ENCODE measurements around the gene GPI. TPM values are rescaled to one million over a fixed set of nuclear protein-coding genes. Genes with fewer than 3 reads are reported as not detected.

Gene GPI
- total RNA-seq, 1 donor from 2014 or later = 223 TPM

DNA sequence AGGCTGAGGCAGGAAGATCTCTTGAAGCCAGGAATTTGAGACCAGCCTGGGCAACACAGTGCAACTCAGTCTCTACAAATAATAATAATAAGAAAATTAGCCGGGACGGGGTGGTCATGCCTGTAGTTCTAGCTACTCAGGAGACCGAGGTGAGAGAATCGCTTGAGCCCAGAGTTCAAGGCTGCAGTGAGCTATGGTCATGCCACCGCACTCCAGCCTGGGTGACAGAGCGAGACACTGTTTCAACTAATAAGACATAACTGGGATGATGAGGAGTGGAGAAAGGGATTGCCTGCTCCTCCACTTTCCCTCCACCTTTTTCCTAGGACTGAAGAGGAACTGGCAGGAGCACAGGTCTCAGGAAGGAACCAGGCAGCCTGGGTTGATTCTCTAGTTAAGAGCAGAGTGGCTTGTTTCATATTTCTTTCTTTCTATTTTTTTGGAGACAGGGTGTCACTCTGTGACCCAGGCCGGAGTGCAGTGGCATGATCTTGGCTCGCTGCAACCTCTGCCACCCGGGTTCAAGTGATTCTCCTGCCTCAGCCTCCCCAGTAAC, 4.6 kb upstream of the GPI start:
- Histone ChIP-seq H3K36me3 (ENCODE audit: control insufficient read depth, insufficient read depth, low read length) (no peaks in the 10 kb centered on the region), H3K27me3 (ENCODE audit: control insufficient read depth, insufficient read depth, low read length) (no peaks in the 10 kb centered on the region), H3K4me3 (ENCODE audit: low read depth, low read length) (no peak overlapping the region)
- no peak for DNase-seq (ENCODE audit: low read depth)
- TF ChIP-seq CTCF (IDR thresholded peaks at IDR 0.05; ENCODE audit: insufficient read depth, low read length, poor library complexity, severe bottlenecking) = no peak

DNA sequence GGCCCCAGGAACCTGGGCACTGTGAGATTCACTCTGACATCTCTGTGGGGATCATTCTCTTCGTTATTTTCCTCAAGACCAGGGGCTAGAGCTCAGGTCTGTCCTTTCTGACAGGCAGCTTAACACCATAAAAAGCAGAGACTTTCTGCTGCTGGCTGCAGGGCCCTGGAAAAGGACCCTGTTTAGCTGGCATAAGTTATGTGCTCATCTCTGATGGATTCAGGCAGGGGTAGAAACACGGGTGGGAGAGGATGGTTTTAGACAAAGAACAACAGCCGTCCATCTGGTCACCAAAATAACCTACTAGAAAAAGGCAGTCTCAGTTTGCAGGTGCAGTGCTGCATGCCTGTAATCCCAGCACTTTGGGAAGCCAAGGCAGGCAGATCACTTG, 2.3 kb upstream of the GPI start:
- H3K36me3 ChIP-seq (ENCODE audit: control insufficient read depth, insufficient read depth, low read length) = peaks cover 4% of the 10 kb centered on the region
- H3K4me3 ChIP-seq (ENCODE audit: low read depth, low read length) = no peak overlapping the region
- TF ChIP-seq CTCF (IDR thresholded peaks at IDR 0.05; ENCODE audit: insufficient read depth, low read length, poor library complexity, severe bottlenecking) = no peak
- no peaks in the 10 kb centered on the region for H3K27me3 ChIP-seq (ENCODE audit: control insufficient read depth, insufficient read depth, low read length)
- no peak for DNase-seq (ENCODE audit: low read depth)

DNA sequence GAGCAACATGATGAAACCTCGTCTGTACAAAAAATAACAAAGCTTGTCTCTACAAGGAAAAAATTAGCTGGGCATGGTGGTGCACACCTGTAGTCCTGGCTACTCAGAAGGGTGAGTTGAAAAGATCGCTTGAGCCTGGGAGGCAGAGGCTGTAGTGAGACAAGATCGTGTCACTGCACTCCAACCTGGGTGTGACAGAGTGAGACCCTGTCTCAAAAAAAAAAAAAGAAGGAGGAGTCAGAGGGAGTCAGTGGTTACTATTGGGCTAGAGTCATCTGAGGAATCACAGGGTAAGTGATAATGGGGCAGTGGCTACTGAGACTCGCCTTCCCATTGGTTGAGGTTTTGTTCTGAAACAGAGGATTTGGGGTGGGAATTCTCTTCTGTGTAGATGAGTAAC, 1.9 kb upstream of the GPI start:
- DNase-seq (ENCODE audit: low read depth) = no peak
- no peak for TF ChIP-seq CTCF (IDR thresholded peaks at IDR 0.05; ENCODE audit: insufficient read depth, low read length, poor library complexity, severe bottlenecking)
- Histone ChIP-seq H3K36me3 (ENCODE audit: control insufficient read depth, insufficient read depth, low read length) (peaks cover 4% of the 10 kb centered on the region), H3K27me3 (ENCODE audit: control insufficient read depth, insufficient read depth, low read length) (no peaks in the 10 kb centered on the region), H3K4me3 (ENCODE audit: low read depth, low read length) (no peak overlapping the region)

DNA sequence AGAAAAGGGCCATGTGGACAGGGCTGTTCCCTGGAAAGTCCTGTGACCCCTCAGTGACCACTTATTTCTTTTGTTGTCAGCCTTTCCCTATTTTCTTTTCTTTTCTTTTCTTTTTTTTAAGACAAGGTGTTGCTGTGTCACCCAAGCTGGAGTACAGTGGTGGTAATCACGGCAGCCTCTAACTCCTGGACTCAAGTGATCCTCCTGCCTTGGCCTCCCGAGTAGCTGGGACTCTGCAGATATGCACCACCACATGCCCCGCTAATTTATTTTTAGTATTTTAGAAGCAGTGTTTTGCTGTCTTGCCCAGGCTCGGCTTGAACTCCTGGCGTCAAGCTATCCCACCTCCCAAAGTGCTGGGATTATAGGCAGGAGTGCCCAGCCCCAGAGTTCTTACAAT, 1.1 kb upstream of the GPI start:
- H3K27me3 ChIP-seq (ENCODE audit: control insufficient read depth, insufficient read depth, low read length) = no peaks in the 10 kb centered on the region
- peaks cover 4% of the 10 kb centered on the region for H3K36me3 ChIP-seq (ENCODE audit: control insufficient read depth, insufficient read depth, low read length)
- TF ChIP-seq CTCF (IDR thresholded peaks at IDR 0.05; ENCODE audit: insufficient read depth, low read length, poor library complexity, severe bottlenecking) = no peak
- no peak overlapping the region for H3K4me3 ChIP-seq (ENCODE audit: low read depth, low read length)
- DNase-seq (ENCODE audit: low read depth) = no peak

- peak overlapping the region; percentile 70 for H3K4me3 ChIP-seq (ENCODE audit: low read depth, low read length)
- DNase-seq (ENCODE audit: low read depth) = no peak
- H3K36me3 ChIP-seq (ENCODE audit: control insufficient read depth, insufficient read depth, low read length) = peaks cover 4% of the 10 kb centered on the region
- H3K27me3 ChIP-seq (ENCODE audit: control insufficient read depth, insufficient read depth, low read length) = no peaks in the 10 kb centered on the region
- TF ChIP-seq CTCF (IDR thresholded peaks at IDR 0.05; ENCODE audit: insufficient read depth, low read length, poor library complexity, severe bottlenecking) = no peak
Measured at GRCh38 chr19:34364462-34364829, 550 bp upstream of the GPI start.
